DMS79 (cell line): ENCODE data around the gene CTDSPL.
A peak's percentile ranks its signal among the peaks of the same experiment; 100 is the strongest.

Experiments used
- DNase-seq: peaks from one replicate; lab custom pipeline; 2025; lab: John Stamatoyannopoulos, UW

CTDSPL gene

DNA sequence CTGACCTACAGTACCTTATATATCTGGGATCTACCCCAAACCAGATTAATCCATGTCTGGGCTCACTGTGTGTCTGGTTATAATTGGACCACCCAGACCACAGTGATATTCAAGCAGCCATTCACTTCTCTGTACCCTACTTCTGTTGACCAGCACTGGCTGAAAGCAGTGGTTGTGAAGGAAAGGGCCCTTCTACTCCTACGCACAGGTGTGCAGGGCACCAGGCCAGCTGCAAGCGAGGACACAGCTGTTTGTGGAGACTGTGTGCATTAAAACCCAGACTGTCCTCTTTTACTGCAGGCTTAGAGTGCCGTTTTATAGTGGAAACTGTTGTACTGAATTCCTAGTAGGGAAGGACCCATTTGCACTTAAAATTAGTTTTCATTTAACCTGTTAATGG is 29.5 kb downstream of the CTDSPL start:
- DNase-seq: no peak

DNA sequence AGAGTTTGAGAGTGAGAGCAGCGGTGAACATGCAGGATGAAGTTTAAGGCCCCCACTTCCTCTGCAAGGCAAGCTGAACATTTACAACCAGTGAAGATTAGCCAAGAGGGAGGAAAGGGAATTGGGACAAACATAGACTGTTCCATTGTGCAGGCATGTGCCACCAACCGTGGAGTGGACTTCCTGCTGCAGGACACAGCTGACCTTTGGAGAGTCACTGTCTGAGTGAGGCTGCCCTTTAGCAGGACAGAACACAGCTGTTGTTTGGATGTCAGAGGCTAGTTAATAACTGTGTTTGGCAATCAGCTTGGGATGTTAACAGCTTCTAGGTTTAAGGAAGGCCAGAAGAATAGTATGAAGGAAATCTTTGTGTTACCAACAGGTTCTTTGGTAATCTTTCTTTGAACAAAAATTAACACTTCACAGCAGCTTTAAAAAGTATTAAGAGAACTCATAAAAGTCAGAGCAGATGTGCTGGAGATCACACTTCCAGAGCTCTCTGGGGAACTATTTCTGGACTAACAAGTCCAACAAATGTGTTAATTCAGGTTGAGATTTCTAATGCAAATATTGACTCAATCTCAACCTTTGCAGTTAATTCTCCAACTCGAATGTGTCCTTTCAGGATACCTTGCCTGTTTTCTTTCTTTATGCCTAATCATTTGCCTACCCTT is 31.4 kb downstream of the CTDSPL start:
- DNase-seq: no peak

DNA sequence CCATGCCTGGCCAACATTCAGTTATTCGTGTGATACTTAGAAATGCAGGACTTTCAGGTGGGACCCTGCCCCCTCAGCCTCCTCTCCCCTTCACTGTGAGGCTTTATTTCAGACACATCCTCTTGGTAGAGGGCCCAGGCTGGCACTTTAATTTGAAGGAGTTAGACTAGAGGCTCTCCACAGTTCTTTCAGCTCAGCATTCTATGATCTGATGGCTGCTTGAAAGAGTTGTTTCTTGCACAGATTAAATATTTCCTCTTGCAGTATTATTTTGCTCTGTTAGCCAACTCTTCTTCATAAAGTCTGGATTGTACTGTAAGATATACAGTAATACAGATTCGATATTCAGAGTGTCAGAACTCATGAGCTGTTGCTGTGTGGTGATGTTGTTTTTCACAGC is 35.1 kb downstream of the CTDSPL start:
- no peak for DNase-seq

DNA sequence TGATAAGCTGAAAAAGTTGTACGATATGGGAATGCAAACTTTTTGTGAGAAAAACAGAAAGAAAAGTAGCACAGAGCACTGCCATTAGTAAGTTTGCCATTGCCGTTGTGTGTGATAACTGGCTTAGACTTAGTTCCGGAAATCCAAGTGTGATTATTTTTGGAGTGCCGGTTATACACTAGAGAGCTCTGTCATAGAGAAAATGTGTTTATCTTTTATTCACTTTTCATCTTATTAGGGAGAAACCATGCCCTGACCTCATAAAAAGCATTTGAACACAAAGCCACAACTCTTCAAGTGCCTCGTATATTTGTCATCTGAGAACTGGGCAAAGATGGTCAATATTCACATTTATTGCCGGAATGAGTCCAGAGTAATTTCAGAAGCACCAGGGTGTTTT is 36.1 kb downstream of the CTDSPL start:
- no peak for DNase-seq

DNA sequence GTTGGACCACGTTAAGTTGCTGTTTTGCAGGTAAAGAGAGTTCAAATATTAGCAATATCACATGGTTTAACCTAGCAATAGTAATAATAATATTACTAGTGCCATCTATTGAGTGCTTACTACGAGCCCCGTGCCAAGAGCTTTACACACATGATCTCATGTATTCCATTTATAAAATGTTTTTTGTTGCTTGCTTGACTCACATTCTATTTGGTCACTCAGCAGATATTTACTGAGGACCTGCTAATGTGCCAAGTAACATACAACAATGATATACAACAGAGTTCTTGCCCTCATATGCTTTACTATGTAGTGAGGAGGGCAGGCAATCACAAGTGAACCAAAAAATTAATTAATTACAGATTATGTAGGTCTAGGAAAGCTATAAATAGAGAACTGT is 36.7 kb downstream of the CTDSPL start:
- no peak for DNase-seq

DNA sequence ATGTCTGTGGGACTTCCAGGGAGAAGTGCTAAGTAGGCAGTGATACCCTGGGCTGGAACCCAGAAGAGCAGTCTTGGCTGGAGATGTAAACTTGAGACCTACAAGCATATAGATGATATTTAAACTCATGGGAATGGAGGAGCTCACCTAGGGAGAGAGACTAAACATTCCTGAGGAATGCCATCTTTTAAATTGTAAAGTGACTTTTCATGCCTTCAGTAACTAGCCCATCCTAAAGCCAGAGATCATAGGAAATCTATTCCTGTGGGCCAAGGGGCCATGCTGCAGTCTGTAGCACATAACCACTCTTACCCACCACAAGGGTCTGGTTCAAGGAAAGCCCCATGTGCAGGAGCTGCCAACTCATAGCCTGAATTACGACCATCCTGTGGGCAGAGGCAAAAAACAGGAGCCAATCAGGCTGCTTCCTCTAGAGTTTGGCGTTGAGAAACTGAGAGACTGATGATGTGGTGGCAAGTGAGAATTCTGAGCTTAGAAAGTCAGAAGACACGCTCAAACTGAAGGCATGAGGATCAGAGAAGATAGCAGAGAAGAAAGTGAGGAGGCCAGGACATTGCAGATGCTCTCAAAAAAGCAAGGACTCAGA is 37.5 kb downstream of the CTDSPL start:
- no peak for DNase-seq

DNA sequence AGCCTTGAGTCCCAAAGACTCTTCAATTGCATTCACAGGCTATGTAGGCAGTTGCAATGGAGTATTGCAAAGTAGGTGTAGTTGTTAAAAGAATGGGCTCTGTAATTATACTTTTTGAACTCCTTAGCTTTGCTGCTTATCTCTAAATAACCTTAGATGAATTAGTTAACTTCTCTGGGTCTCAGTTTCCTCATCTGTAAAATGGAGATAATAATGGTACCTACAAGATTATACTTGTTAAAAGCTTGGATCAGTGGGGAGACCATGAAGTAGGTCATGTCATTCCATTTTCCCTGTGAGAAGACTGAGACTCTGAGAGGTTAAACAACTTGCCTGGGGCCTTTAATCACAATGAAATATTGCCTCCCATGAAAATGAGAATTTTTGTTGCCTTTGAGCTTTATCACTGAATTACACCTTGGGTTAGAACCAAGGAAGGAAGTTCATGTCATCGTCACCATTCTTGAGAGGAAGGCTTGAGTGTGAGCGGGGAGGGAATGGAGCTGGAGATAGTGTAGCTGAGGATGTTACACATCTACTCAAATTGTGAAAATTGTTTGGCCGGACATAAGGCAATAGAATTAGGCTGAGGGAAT is 38.1 kb downstream of the CTDSPL start:
- no peak for DNase-seq

DNA sequence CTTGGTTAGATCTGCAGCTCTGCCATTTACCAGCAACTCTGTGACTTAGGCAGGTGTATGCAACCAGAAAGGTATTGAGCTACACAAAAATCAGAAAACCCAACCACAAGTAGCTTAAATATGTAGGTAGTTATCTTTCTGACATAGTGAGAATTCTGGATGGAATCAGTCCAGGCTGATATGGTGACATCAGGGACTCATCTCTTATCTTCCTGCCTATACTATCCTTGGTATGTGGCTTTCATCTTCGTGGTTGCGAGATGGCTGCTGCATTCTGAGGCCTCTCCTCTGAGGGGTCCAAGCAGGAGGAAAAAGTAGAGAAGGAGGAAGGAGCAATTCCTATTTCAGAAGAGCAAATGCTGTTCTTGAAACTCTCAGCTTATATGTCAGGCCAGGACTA is 40.0 kb downstream of the CTDSPL start:
- DNase-seq: no peak

DNA sequence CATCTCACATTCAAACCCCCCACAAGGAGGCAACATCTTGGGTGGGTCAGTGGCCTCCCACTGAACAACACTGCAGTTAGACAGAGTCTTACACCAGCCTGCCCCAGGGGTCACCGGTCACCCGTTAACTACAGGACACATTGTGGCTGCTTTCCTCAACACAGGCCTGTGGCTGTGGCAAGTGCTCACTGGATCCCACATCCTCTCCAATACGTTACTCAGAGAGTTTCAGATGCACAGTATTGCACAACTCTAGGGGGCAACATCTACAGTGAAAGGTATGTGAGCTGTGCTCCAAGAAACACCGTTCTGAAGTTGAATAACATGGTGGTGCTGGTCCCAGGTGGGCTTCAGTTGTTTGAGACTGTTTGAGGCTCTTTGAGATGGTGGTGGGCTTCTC is 41.0 kb downstream of the CTDSPL start:
- no peak for DNase-seq

DNA sequence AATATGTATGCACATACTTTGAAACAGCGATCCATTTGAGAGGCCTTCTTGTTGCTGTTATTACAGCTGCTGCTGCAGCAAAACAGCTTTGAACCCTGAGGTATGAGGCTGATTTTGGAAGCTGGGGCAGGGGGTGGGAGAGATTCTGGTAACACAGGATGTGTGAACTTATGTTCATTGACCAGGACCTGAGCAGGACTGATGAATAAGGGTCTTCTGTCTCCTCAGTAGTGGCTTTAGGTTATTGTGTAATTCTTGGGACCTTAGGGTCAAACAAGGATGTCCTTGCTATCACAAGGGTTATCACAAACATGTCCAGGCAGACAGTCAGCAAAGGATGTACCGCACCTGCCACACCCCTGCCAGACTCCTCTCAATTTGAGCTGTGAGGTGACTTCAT is 41.6 kb downstream of the CTDSPL start:
- DNase-seq: no peak

DNA sequence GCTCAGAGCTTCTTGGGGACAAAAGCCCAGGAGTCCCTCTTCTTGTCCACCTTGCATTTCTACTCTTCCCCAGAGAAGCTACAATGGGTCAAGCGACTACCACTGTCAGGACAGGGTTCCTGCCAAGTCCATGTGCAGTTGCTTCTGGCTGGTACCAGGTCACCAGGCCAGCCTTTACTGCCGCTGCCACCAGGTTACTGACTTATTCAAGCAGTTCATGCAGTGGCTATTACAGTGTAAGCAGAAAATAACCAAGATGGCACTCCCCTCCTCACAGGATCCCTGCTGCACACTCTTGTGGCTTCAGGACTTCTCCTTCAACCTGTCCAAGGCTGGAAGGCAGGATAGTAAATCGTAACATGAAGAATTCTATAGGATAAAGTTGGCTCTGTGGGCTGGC is 42.1 kb downstream of the CTDSPL start:
- no peak for DNase-seq

DNA sequence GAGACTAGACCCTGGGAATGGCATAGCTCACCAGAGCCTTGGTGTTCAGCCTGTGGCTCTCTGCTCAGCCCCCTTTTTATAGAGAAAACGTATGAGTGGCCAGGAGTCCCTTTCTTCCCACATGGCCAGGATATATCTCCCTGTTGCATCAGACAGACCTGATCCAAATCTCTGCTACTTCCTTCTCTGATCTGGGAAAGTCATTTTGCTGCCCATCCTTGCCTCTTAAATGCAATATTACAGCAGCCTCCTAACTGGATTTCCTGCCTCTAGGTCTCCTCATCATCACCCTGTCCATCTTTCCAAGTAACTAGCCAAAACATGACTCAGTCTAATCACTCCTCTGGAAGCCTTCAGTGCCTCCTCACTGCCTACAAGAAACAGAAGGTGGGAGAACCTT is 42.9 kb downstream of the CTDSPL start:
- DNase-seq: no peak

DNA sequence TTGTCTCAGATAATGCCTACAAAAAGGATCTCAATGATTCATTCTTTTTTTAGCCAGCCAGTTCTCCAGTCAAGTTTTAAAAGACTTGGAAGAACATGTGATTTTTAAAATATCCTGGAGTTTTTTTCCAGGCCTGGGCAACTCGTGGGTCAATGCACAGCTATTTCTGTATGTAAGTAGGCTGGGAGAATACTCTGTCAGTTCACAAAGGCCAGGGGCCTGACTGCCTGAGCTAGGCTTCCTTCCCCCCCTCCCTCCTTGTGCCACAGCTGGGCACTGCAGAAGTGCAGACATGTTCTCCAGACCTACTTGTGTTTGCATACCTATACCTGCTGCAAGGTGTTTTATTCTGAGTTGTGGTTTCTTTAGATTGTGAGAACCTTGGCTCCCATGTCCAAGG is 43.7 kb downstream of the CTDSPL start:
- no peak for DNase-seq

DNA sequence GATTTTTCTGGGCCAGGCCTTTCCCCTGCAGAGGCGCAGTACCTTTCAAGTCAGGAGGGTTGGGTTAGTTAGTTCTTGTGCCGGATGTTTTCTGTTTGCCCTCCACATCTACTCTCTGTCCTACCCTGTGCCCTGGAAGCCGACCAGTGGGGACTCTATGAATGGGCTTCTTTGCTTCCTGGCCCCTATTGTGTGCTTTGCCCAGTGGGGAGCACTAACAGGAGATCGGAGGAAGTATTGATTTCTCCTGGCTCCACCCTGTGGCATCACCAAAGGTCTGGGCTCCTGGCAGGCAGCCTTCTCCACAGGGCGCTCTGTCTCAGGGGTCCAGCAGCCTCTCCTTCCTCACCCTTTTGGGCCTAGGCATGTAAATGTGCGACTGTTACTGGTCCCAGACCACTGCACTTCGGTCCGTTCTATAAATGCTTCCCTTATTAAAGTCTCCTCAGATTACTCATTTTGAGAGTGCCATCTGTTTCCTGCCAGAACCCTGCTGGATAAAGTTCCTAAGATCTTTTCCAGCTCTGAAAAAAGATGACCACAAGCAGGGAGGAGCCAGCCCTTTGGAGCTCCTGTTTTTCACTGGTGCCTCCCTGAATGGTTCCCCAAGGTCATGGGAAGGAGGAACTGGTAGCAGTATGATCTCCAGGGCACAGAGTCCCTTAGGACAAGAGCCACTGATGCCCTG is 44.5 kb downstream of the CTDSPL start:
- DNase-seq: no peak

DNA sequence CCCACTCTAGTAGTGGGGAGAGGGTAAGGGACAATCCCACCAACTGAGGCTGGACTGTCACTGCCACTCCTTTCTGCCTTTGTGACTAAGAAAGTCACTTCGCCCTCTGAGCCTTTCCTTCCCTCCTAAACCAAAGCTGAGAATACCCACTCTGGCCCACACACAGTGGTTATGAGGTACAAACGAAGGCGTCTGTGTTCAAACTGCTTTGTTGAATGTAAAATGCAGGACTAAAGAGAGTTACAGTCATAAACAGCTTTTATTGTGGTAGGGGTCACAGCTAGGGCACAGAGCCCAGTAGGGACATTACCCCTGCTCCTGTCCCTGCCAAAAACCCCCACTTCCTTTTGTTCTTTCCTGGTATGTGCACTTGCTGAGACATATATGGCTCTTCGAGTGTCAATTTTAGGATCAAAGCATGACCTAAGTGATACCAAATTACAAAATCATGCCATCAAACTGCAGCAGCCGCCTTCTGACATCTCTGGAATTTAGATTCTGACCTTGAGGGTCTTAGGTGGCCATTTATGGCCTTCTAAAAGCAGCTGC is 45.1 kb downstream of the CTDSPL start:
- no peak for DNase-seq

DNA sequence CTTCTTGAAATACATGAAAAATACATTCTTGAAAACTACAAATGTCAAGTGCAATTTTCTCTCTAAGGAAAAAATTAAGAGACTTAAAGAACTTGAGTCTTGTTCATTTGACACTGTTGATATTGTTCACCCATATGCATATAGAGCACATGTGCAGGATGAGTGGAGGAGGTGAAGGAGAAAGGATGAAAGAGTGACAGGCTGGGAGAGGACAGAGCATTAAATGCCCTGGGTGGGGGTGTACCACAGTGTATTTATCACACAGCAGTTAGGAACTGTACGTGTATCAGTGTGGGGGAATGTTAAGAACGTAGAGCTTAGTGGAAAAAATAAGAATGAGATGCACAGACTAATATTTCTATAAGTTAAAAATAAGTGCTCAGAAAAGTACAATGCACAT is 45.7 kb downstream of the CTDSPL start:
- no peak for DNase-seq

DNA sequence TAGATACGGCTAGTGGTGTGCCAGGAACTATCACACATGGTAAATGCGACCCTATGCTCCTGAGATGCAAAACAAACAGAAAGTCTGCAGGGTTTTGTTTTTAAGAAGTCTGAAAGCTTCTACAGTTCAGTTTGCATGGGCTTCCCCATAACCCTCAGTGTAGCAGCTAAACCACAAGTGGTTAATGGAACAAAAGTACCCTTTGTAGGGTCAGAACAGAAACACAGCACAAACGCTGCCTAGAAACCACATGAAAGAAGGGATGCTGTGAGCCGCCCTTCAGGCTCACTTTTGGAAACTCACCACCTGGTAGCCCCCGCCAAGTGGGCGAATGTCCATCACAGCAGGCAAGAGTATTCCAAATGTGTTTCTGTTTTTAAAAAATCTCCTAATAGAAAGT is 46.2 kb downstream of the CTDSPL start:
- peak; percentile 37 for DNase-seq

DNA sequence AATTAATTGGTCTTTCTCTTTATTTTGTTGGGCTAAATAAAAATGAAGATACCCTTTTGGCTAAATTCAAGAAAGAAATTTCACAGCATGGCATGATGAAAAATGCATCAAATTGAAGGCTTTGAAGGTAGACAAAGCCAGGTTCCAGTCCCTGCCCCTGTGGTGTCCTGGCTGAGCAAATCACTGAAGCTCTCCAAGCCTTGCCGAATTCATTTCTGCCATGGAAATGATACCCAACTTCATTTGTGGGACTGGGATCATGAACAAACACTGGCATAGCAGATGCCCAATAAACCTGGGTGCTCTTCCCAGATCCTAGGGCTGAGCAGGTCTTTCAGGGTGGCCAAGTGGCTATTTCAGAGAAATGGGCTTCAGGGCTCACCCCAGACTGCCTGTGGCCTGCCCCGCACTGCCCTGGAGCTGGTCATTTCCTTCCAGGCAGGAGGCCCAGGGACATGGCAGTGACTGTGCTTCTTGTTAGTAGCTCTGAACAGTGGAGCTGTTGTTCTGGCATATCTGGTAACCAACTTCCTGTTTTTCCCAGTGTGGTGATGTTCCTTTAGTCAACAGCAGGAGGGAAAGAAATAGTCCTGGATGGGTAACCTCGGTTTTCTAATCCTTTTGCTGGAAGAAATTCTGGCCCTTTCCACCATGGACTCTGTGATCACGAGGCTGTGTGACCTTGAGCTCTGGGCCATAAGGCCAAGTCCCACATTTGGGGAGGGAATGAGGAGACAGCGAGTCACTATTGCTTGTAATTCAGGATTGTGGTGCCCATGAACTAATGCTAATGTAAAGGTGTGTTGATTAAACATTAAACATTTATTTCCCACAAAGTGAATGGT is 47.6 kb downstream of the CTDSPL start:
- no peak for DNase-seq

DNA sequence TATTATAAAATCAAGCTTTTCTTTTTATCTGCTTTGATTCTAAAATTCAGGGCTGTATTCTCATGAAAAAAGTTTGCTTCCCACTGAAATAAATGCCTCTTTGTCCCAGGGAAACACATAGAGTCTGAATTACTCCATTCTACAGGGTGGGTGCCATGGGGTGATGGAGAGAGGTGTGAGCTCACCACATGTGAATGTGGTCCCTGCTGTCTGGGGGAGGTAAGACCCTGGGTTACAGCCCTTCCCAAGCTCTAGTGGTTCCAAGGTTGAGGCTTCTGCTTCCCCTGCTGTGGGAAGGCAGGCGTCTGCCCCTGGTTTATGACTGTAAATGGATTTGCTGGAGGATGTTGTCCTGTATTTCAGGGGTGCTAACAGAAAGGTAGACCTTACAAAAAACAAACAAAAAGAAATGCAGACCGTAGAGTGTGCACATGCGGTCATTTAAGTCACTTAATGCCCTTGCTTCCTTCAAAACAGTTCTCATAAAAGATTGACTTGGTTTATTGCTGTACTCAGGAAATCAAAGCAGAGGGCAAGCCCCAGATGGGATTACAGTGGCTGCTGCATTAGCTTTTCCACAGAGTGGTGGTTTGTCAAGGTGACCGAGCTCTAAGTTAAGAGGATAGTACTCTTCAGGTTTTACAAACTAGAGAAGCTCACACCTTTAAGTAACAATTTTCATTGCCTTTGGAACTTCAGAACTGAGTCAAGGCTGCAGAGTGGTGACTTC is 49.2 kb downstream of the CTDSPL start:
- DNase-seq: no peak

DNA sequence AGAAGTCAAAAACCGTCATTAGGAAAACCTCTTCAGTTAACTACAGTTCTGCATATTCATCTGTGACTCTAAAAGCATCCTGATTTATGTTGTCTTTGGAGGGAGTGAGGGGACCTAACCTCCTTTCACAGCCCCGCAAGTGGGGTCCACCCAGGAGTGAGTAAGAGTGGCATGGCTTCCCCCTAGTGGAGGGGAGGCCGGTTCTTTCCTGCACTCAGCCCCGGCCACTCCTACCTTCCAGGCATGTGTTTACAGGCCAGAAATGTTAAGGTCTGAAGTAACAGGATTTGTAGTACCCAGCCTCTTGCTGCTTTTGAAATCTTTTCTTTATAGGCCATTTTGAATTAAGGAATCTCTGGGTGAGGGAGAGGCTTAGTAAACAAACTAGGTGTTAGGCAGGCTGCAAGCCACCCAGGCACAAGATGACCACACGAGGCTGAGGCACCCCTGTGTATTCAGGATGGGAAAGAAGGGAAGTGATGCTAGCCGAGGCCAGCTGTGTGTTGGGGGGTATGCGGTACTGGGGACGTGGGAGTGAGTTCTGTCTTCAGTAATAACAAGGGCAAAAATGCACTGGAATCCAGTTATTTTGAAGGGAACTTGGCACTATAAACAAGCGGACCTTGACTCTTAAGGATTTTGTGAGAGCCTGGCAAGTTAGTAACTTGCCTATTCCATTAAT is 50.5 kb downstream of the CTDSPL start:
- no peak for DNase-seq

DNA sequence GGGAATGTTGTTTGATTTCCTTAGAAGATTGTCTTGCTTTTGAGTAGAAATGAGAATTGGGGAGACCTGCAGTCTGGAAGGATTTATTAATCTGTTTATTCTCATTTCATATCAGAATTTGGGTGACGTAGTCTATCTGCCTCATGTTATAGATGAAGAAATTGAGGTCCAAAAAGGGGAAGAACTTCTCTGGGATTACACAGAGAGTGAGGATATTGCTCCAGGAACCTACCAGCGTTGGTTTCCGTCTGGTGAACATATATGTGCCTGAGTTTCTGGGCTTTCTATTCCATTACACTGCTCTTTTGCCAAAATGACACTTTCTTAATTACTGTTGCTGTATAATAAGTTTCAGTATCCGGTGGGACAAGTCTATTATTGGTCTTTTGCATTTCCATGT is 51.8 kb downstream of the CTDSPL start:
- DNase-seq: no peak
